ENCODE results near the gene CCDC97. TPM values are rescaled to one million over a fixed set of nuclear protein-coding genes. Genes with fewer than 3 reads are reported as not detected.

Gene CCDC97
- total RNA-seq, 1 experiment from 2014 or later = 39.4 TPM

- Histone ChIP-seq H4K8ac (replicated peaks; ENCODE audit: insufficient read length, low read depth, low read length) (no peak overlapping the region), H3K79me2 (ENCODE audit: insufficient read depth, low read length) (no peaks in the 10 kb centered on the region), H2AFZ (ENCODE audit: low read length) (no peak overlapping the region), H3K9ac (ENCODE audit: extremely low read depth, insufficient read length, low read length) (no peak overlapping the region), H3K9me3 (ENCODE audit: control insufficient read depth, low read depth, low read length) (no peaks in the 10 kb centered on the region), H2BK20ac (ENCODE audit: low read depth, low read length, poor library complexity, severe bottlenecking) (no peak overlapping the region), H2BK12ac (ENCODE audit: insufficient read length, low read depth, low read length) (no peak overlapping the region), H2BK5ac (ENCODE audit: insufficient read length, low read length) (no peak overlapping the region), H3K79me1 (ENCODE audit: insufficient read depth, low read depth, low read length, poor library complexity, severe bottlenecking) (no peaks in the 10 kb centered on the region), H3K14ac (ENCODE audit: insufficient read depth, low read length) (no peak overlapping the region), H3K56ac (ENCODE audit: insufficient read length, low read depth, low read length) (no peak overlapping the region), H3K4me2 (ENCODE audit: insufficient read depth, insufficient read length, low read length) (no peak overlapping the region), H2BK120ac (ENCODE audit: low read depth, low read length, poor library complexity, severe bottlenecking) (no peak overlapping the region), H3K23ac (ENCODE audit: insufficient read length, low read depth, low read length) (no peak overlapping the region), H4K20me1 (ENCODE audit: control insufficient read depth, insufficient read depth, insufficient read length) (no peaks in the 10 kb centered on the region), H3K27ac (ENCODE audit: insufficient read length, low read depth, low read length) (no peak overlapping the region), H3K4ac (ENCODE audit: low read depth, low read length) (no peak overlapping the region), H3K18ac (ENCODE audit: insufficient read length, low read depth, low read length) (no peak overlapping the region), H2BK15ac (ENCODE audit: low read depth, low read length) (no peak overlapping the region), H3T11ph (ENCODE audit: low read length) (no peak overlapping the region), H4K5ac (ENCODE audit: insufficient read length, low read depth, low read length) (no peak overlapping the region), H3K27me3 (ENCODE audit: insufficient read depth, low read length) (peaks cover 10% of the 10 kb centered on the region; the same call in 1 of the 2 replicates), H3K23me2 (ENCODE audit: insufficient read length, low read depth, low read length, poor library complexity, severe bottlenecking) (peaks cover 26% of the 10 kb centered on the region), H2AK5ac (ENCODE audit: insufficient read length, low read length) (no peak overlapping the region), H4K91ac (ENCODE audit: insufficient read length, low read depth, low read length) (no peak overlapping the region), H3K4me1 (ENCODE audit: insufficient read depth, low read length) (no peaks in the 10 kb centered on the region; the same call in 1 of the 2 replicates)
- TF ChIP-seq CTCF (conservative IDR thresholded peaks at IDR 0.05) = no peak
- no peak for DNase-seq
- WGBS (ENCODE audit: extremely low coverage, insufficient read length, low lambda C conversion rate) = no CpG with 5 or more reads among the region's 1 CpG
- H3K36me3 Mint-ChIP-seq (ENCODE audit: insufficient read depth in 1 of 3, low read depth in 3 of 3) = peaks cover 0 to 10% (median 2%) of the 10 kb centered on the region in 3 experiments; a peak in 4 of 7 replicates
- no peak overlapping the region for H3K27ac Mint-ChIP-seq
- H3K9me3 Mint-ChIP-seq = no peaks in the 10 kb centered on the region; a peak in 1 of 5 replicates
- H3K4me1 Mint-ChIP-seq = peaks cover 21 to 22% of the 10 kb centered on the region in 2 experiments
- H3K4me3 Mint-ChIP-seq = peak overlapping the region; percentile 1 to 16; a peak in 3 of 5 replicates
- H3K27me3 Mint-ChIP-seq (ENCODE audit: low read depth) = peaks cover 38% of the 10 kb centered on the region
Measured at GRCh38 chr19:41355035-41355434, 45.1 kb downstream of the CCDC97 start.

Measured in H9 (cell line).